ENCODE data around the gene IMMT. TPM values are rescaled to one million over a fixed set of nuclear protein-coding genes. Genes with fewer than 3 reads are reported as not detected.

The IMMT gene
- total and polyA plus RNA-seq, 9 of the 15 experiments (the other 6 are each of a cell fraction or from before 2014, with no cell fraction given) = 119 to 294 (median 140) TPM

- TF ChIP-seq, protein P1, sequence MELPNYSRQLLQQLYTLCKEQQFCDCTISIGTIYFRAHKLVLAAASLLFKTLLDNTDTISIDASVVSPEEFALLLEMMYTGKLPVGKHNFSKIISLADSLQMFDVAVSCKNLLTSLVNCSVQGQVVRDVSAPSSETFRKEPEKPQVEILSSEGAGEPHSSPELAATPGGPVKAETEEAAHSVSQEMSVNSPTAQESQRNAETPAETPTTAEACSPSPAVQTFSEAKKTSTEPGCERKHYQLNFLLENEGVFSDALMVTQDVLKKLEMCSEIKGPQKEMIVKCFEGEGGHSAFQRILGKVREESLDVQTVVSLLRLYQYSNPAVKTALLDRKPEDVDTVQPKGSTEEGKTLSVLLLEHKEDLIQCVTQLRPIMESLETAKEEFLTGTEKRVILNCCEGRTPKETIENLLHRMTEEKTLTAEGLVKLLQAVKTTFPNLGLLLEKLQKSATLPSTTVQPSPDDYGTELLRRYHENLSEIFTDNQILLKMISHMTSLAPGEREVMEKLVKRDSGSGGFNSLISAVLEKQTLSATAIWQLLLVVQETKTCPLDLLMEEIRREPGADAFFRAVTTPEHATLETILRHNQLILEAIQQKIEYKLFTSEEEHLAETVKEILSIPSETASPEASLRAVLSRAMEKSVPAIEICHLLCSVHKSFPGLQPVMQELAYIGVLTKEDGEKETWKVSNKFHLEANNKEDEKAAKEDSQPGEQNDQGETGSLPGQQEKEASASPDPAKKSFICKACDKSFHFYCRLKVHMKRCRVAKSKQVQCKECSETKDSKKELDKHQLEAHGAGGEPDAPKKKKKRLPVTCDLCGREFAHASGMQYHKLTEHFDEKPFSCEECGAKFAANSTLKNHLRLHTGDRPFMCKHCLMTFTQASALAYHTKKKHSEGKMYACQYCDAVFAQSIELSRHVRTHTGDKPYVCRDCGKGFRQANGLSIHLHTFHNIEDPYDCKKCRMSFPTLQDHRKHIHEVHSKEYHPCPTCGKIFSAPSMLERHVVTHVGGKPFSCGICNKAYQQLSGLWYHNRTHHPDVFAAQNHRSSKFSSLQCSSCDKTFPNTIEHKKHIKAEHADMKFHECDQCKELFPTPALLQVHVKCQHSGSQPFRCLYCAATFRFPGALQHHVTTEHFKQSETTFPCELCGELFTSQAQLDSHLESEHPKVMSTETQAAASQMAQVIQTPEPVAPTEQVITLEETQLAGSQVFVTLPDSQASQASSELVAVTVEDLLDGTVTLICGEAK (IDR thresholded peaks at IDR 0.05) = peak; percentile 92
- TF ChIP-seq, protein P1 (CRISPR knock-in tag; IDR thresholded peaks at IDR 0.05) = no peak
- TF ChIP-seq ZNF436 (CRISPR knock-in tag; IDR thresholded peaks at IDR 0.05) (no peak), FOXP4 (CRISPR knock-in tag; IDR thresholded peaks at IDR 0.05; ENCODE audit: borderline replicate concordance) (no peak; the same call in 1 of the 2 replicates), POLR2G (IDR thresholded peaks at IDR 0.05; ENCODE audit: low read depth, low read length) (peak; percentile 99), ATF6 (CRISPR knock-in tag; IDR thresholded peaks at IDR 0.05) (peak; percentile 57; the same call in 1 of the 2 replicates), ZNF282 (CRISPR knock-in tag; IDR thresholded peaks at IDR 0.05) (0 out of 2 replicates have a peak, but pooled peaks have one; percentile 50), MTA3 (IDR thresholded peaks at IDR 0.05; ENCODE audit: borderline replicate concordance) (peak; percentile 85; the same call in 1 of the 2 replicates), ETS2 (tag; IDR thresholded peaks at IDR 0.05; ENCODE audit: borderline replicate concordance, poor library complexity, severe bottlenecking) (no peak), NFATC3 (IDR thresholded peaks at IDR 0.05) (no peak; the same call in 1 of the 2 replicates), SMARCA4 (IDR thresholded peaks at IDR 0.05) (no peak), SRSF1 (IDR thresholded peaks at IDR 0.05; ENCODE audit: low read depth, low read length) (no peak), RBM15 (IDR thresholded peaks at IDR 0.05; ENCODE audit: insufficient read depth, low read length) (no peak)
These were observed at the start of gene IMMT (continued) for GRCh38 chr2:86195055-86195807.

Measured in K562 (cell line).